22Rv1 (cell line): ENCODE data around the gene OR10A2.

ENCODE experiments used
- ZFX ChIP-seq: fragments of 450-650 bp; IDR thresholded peaks from 2 replicates; pipeline ENCODE4 v1.6.1; 2017; ENCODE audit warnings: antibody characterized with exemption, borderline replicate concordance
- TF ChIP-seq, protein P1 (sequence below): fragments of 450-650 bp; IDR thresholded peaks from 2 replicates; pipeline ENCODE4 v1.5.1; 2017; ENCODE audit warnings: mild to moderate bottlenecking

GRCh38 chr11:6841694-6842093 lies 21.2 kb upstream of the OR10A2 start:
- TF ChIP-seq, protein P1, sequence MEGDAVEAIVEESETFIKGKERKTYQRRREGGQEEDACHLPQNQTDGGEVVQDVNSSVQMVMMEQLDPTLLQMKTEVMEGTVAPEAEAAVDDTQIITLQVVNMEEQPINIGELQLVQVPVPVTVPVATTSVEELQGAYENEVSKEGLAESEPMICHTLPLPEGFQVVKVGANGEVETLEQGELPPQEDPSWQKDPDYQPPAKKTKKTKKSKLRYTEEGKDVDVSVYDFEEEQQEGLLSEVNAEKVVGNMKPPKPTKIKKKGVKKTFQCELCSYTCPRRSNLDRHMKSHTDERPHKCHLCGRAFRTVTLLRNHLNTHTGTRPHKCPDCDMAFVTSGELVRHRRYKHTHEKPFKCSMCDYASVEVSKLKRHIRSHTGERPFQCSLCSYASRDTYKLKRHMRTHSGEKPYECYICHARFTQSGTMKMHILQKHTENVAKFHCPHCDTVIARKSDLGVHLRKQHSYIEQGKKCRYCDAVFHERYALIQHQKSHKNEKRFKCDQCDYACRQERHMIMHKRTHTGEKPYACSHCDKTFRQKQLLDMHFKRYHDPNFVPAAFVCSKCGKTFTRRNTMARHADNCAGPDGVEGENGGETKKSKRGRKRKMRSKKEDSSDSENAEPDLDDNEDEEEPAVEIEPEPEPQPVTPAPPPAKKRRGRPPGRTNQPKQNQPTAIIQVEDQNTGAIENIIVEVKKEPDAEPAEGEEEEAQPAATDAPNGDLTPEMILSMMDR = no peak
- no peak for TF ChIP-seq ZFX
